Stimulated activated CD4-positive, alpha-beta T cell treated with anti-CD3 and anti-CD28 coated beads, Interleukin-4, amount 100 ng/mL, for 4 hours (primary cell): ENCODE measurements around the gene POLE.
A peak's percentile ranks its signal among the peaks of the same experiment; 100 is the strongest.

Experiments
- DNase-seq, 2 experiments: peaks; one replicate each; pipeline ENCODE4 v3.0.0-alpha.2; 2020

Gene POLE

DNA sequence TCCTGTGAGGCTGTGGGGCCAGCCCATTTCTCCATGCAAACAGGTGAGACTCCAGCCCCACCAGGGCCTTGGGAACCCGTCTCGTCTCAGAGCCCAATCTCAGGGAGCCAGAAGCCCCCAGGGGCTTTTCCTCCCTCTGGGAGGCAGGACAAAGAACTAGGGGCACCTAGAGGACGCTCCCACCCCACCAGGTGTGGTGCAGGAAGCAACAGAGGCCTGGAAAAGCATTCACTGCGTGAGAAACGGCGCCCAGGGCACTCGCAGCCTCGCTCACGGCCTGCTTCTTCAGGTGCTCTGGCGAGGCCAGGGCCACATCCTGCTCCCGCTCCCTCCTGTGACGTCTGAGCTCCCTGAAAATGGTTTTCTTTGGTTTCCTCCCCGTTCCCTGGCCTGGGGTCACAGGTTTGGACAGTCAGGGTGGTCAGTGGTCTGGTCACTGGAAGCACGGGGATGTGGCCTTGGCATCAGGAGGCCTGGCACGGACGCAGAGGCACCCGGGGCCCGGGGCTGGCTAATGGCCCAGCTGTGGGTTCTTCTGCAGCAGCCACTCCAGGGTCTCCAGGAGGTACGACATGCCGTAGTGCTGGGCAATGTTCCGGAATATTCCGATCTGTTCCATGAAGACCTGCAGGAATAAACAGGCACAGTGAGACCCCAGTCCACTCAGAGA is 62.8 kb downstream of the POLE start:
- no peak for DNase-seq

DNA sequence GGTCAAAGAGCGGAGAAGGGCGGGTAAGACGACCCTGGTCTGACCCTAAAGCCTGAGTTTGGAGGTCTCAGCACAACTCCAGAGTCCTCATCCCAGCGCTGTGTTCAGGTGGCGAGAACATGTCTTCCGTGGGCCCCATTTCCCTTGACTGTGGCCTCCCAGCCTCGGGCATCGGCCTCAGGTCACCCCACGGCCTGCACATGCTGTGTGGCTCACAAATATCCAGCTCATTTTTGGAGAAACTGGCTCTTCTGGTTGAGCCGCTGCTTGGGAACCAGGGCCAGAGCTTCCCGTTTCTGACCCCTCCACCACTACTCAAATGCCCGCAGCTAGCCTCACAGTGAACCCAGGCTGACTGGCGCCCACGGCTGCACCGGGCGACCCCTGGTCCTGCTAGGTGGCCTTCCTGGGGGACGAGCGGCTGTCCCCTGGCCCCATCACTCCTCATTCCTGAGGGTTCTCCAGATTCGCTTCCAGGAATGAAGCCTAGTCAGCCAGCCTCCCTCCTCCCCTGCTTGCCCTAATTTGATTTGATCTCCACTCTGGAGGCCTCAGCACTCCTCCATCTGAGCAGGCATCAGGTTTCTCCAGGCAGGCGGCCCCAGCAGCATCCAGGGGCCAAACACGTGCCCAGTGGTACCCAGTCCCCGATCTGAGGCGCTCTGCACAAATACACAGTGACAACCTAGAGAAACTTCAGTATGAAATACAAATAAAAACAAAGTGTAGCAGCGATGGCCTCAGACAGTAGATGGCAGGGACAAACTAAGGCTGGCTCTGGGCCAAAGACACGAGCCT is 63.9 kb downstream of the POLE start:
- no peak for DNase-seq

DNA sequence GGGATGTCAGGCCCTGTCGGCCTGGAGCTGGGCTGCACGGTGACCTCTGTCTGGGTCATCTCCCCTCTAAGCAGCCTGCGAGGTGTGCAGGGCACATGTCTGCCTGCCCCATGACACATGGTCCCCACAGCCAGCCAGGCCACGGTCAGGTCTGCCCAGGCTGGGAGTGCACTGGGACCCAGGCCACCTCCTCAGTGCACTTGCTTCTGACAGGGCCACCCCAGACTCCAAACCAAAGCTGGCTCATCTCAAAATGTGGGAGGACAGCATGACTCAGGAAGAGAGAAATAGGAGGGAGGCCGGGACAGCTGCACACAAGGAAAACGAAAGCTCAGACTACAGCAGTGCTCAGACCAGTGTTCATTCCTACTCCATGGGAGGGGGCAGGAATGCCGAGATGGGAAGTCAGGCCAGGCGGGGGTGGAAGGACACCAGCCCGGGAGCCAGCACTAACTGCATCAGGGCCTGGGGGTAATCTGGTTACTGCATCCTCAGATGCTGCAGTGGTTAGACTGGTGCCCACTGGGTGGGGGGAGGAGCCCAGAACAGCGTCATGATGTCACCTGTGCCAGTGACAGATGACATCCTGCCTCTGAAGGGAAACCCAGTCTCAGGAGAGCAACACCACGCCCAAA is 64.6 kb downstream of the POLE start:
- DNase-seq, result no peak

DNA sequence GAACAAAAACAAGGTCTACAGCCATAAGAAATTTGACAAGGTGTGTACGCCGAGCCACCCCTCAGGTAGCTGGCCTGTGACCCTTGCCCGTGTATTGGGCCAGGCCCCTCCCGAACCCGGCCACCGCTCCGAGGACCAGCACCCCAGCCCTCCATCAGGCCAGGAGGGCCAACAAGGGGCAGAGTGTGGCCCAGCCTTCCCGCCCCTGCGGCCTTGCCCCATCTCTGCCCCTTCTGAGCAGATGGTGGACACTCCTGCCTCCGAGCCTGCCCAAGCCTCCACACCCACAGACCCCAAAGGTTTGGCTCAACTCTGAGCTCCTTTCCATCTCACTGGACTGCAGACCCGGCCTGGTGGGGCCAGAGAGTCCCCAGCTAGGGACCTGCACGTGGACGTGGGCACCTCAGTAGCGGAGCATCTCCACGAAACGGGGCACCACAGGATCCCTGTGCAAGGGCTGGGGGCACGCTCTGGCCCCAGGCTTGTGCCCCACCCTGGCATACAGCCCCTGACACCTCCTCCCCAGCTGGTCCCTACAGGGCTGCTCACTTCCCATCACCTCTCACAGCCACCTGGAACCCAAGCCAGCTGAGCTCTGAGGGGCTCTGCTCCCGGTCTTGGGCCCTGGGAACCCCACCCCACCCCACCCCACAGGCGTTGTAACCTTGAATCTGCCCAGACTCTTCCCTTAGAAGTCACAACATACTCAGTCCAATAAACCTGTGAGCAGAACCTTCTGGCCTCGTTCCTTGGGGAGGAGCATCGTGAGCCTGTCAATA is 65.3 kb downstream of the POLE start:
- no peak for DNase-seq

DNA sequence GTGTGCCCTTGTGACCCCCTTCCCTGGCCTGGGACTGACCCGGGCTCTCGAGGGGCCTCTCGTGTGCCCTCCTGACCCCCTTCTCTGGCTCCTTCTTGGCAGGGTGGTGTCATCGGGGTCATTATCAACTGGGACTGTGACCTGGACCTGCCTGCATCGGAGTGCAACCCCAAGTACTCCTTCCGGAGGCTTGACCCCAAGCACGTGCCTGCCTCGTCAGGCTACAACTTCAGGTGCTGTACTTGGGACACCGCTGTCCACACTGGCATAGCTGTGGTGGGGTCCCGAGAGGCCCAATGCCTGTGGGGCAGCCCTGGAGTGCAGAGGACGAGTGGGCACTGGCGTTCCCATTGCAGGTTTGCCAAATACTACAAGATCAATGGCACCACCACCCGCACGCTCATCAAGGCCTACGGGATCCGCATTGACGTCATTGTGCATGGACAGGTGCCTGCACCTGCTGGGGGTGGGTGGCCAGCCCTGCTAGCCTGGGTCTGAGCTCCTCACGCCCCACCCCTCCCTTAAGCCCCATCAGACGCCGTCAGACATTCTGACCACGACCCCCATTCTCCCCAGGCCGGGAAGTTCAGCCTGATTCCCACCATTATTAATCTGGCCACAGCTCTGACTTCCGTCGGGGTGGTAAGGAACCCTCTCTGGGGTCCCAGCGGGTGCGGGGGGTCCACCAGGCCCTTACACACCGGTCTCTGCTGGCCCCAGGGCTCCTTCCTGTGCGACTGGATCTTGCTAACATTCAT is 66.1 kb downstream of the POLE start:
- no peak for DNase-seq

DNA sequence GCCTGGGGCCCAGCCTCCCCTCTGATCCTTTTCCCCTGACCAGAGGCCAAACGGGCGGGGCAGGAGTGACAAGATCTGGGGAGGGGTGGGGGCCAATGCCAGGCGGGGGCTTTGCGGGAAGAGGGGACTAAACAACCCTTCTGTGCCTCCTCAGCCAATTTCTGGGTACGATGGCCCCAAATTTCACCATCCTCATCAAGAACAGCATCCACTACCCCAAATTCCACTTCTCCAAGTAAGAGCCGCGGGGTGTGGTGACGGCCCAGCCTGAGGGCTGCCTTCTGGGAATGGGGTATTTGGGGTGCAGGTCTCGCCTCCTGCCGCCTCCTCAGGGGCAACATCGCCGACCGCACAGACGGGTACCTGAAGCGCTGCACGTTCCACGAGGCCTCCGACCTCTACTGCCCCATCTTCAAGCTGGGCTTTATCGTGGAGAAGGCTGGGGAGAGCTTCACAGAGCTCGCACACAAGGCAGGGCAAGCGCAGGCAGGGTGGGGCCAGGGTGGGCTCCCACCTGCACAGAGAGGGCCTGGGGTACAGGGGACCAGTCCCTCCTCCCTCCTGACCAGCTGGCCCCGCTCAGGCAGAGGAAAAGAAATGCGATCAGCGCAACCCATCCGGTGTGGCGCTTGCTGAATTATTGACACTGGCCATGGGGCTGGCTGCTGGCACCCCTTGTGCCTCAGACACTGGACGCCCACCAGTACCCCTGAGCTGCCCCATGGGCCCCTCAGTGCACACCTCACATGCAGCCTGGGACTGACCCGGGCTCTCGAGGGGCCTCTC is 66.8 kb downstream of the POLE start:
- DNase-seq, result no peak

DNA sequence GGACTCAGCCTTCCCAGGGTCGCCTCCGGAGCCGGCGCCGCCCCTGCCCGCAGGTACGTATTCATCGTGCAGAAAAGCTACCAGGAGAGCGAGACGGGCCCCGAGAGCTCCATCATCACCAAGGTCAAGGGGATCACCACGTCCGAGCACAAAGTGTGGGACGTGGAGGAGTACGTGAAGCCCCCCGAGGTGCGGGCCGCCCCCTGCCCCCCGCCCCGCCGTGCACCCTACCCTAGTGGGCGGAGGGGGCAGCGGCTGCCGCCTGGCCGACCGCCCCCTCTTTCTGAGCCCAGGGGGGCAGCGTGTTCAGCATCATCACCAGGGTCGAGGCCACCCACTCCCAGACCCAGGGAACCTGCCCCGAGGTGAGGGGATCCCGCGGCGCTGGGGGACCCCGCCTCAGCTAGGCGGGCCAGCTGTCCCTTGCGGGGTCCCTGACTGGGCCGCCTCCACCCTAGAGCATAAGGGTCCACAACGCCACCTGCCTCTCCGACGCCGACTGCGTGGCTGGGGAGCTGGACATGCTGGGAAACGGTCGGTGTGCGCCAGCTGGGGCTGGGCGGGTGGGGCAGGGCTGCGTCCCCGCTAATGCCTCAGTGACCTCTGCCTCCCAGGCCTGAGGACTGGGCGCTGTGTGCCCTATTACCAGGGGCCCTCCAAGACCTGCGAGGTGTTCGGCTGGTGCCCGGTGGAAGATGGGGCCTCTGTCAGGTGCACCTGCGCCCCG is 67.6 kb downstream of the POLE start:
- no peak for DNase-seq

DNA sequence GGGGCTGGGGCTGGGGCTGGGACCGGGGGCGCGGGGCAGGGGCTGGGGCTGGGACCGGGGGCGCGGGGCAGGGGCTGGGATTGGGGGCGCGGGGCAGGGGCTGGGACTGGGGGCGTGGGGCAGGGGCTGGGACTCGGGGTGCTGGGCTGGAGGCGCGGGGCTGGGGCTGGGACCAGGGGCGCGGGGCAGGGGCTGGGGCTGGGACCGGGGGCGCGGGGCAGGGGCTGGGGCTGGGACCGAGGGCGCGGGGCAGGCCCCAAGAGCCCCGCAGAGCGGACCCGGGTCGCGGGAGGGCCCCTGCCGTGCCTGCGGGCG is 68.1 kb downstream of the POLE start:
- DNase-seq, result no peak

DNA sequence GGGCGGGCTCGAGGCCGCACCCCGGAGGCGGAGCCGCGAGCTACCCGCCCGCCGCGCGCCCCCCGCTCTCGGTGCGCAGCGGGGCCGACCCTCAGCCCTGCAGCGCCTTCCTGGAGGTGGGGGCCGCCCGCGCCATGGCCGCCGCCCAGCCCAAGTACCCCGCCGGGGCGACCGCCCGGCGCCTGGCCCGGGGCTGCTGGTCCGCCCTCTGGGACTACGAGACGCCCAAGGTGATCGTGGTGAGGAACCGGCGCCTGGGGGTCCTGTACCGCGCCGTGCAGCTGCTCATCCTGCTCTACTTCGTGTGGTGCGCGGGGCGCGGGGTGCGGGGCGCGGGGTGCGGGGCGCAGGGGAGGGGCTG is 68.5 kb downstream of the POLE start, which contains the start of gene P2RX2:
TSS of gene P2RX2 (plus strand) at position 94 of the 361 bp plus-strand sequence. CDS start at position 135, 41 bp downstream.
- DNase-seq, result no peak

DNA sequence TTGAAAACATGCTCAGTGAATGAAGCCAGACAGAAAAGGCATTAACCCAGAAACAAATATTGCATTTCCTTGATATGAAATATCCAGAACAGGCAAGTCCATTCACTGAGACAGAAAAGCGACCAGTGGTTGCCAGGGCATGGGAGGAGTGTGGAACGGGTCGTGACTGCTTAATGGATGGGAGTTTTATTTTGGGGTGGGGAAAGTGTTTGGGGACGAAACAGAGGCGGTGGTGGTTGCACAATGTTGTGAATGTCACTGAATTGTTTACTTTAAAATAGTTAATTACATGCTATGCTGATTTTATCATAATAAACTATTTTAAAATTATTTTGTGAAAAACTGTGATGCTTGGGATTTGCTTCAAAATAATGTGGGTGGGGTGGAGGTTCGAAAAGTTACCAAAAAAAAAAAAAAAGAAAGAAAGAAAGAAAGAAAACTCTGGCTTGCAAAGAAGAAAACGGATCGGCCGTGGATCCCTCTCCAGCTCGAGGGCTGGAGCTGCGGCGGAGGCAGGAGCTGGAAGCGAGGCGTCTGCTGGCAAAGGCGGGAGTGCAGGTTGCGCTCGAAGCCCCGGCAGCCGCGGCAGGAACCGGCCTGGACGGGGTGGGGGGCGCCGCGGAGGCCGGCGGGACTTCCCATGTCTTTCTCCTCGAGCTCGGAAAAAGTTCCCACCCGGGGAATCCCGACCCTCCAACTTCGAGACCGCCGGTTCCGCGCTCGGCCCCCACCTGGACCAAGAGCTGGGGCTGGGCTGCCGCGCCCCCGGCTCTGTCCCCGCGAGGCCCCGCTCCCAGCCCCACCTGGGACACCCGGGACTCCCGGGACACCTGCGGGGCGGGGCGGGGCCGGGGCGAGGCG is 69.1 kb downstream of the POLE start:
- no peak for DNase-seq

DNA sequence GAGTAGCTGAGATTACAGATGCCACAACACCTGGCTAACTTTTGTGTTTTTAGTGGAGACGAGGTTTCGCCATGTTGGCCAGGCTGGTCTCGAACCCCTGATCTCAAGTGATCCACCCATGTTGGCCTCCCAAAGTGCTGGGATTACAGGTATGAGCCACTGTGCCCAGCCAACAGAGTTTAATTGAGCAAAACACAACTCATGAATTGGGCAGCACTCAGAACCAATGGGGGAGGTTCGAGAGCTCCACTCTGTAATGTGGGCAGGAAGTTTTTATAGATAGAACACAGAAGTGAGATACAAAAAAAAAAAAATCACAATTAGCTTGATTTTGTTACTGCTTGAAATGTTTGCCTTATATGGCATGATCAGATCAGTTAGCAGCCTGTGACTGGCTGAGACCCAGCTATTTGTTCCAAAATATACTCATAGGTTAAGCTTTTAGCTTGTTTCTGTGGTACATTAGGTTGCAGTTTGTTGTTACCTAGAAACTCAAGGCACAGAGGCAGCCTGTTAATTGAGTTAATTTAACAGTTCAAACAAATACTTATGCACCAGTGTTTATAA is 69.9 kb downstream of the POLE start:
- no peak for DNase-seq

DNA sequence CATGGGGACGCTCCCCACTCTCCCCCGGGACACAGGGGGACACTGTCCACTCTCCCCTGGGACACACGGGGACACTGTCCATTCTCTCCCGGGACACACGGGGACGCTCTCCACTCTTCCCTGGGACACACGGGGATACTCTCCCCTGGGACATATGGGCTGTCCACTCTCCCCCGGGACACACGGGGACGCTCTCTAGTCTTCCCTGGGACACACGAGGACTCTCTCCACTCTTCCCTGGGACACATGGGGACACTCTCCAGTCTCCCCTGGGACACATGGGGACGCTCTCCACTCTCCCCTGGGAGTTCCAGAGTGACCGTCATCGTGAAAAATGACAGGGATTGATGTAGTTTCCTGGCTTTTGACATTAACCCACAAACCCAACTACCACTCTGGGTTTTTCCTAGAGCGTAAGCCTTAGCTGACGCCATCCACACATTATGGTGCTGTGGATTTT is 71.5 kb downstream of the POLE start:
- no peak for DNase-seq

DNA sequence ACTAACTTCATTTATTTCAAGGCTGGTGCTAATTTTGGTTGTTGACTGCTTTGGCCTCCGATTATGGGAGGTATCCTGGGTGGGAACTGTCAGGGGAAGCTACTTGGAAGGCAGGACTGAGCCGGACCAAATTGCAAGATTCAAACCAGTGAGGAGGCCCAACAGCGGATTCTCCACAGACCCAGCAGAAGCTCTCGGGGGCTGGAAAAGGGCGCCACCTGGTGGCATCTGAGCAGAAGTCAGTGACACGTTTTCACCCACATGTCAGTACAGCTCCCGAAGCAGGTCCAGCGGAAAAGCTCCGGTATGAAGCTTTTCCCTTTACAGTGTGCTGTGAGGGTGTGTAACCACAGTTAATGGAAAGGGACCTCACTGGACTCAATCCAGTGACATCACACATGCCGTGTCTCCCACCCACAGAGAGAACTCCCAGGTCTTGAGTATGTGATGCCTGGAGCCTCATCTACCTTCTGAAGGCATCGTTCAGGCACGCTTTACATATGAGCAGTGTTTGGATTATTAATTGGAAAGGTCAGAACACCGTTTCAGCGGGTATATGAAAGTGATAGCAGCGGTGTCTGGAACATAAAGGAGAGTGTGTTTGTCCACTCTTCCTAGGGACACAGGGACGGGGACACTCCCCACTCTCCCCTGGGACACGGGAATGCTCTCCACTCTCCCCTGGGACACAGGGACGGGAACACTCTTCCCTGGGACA is 72.1 kb downstream of the POLE start:
- peak; percentile 70 to 76 for DNase-seq

DNA sequence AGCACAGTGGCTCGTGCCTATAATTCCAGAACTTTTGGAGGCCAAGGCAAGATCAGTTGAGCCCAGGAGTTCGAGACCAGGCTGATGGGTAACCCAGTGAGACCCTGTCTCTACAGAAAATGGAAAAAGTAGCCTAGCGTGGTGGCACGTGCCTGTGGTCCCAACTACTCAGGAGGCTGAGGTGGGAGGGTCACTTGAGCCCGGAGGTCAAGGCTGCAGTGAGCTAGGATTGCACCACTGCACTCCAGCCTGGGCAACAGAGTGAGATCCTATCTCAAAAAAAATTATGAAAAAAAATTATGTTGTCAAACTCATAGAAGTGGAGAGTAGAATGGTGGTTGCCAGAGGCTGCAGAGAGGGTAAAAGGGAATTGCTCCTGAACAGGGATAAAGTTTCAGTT is 73.1 kb downstream of the POLE start:
- no peak for DNase-seq

DNA sequence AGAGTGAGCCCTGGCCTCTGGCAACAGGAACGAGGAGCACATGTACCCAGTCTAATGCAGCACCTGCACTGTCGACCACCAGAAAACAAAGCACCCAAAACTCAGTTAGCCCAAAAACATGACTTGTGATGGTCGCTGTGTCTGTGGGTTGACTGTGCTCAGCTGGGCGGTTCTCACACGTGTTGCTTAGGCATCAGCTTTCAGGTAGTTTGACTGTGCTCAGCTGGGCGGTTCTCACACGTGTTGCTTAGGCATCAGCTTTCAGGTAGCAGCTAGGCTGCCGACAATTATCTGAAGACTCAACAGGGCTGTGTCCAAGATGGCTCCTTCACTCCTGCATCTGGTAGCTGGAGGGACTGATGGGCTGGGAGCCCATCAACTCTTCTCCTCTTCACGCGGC is 75.5 kb downstream of the POLE start:
- DNase-seq, result no peak

DNA sequence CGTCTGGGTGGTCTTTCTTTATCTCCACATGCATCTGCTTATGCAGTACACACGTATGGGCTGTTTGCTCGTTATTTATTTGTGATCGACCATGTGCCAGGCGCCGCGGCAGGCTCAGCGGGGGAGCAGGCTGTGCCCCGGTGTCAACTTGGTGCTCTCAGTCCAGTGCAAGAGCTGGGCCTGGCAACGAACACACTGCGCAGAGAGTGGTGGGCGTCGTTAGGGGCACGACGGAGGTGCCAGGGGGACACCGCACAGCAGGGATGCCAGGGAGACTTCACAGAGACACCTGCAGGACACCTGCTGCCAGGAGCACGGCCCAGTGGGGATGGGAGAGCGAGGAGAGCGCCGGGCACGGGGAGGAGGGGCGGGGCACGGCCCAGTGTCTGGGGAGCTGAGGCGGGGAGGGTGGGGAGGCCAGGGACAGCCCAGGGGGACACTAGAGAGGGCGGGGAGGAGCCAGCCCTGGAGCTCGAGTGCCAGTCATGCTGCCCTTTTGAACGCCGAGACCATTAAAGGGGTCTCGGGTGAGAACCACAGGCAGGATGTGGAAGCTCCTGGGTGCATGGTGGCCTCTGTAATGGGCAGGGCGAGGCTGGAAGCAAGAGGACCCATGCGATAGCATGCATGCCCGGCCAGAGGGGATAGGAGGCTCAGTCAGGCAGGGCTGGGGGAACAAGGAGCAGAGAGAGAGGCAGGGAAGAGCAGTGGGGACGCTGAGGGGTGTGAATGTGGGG is 76.1 kb downstream of the POLE start:
- no peak for DNase-seq

DNA sequence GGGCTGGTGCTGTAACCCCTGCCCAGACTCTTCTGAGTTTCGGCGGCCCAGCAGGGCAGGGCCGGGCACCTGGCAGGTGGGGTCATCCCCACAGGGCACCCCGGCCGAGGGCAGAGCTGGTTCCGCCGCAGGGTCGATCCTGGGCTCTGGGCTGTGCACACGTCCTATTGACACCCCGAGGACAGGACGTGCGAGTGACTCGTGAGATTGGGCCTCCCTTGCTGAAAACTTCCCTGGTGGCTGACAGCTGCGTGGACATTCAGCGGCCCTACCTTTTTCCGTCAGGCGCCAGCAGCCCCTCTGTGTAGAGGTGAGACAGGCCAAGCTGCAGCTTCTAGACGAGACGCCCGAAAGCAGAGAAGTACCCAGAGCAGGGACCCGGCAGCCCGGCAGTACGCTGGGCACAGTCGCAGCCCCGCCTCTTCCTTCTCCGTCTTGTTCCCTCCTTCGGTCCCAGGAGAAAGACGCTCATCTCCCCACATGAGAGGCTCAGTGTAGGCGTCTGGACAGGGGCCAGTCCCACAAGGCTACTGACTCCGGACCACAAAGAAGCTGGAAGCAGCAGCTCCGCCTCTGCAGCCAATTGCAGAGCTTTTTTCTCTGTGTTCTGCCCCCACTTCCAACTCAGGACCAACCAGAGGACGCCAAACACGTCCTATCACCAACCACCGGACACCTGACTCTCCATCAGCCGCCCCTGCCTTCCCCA is 76.9 kb downstream of the POLE start, which contains the start of gene LRCOL1:
TSS of gene LRCOL1 (minus strand) at position 532 of the 709 bp plus-strand sequence. CDS start 4,331 bp downstream, outside the sequence.
- DNase-seq, result no peak
